OCI-LY7 (cell line): ENCODE results near the gene HRNR. TPM values are rescaled to one million over a fixed set of nuclear protein-coding genes. Genes with fewer than 3 reads are reported as not detected.

ENCODE experiments used
- BruUV-seq: library from RNA; stranded (reverse); fragments of 400-500 nt; replicated peaks from 2 replicates; lab custom pipeline; 2021; lab: Mats Ljungman, UMichigan
- CTCF ChIA-PET: fragments of 300-600 bp; sonication (Branson Sonifier 250); formaldehyde crosslinking; loops from one replicate; lab custom pipeline; 2022; ENCODE audit warnings: antibody characterized with exemption; ENCODE audit not compliant: unreplicated experiment; lab: Charles Lee
- POLR2A ChIA-PET: fragments of 300-600 bp; sonication (Branson Sonifier 250); formaldehyde crosslinking; loops from one replicate; lab custom pipeline; 2022; ENCODE audit warnings: antibody characterized with exemption; lab: Charles Lee
- DNase-seq: peaks from one replicate; pipeline ENCODE4 v3.0.0-alpha.2; 2015; ENCODE audit warnings: low spot score
- H2AFZ ChIP-seq: fragments of 200-600 bp; sonication (generic), shearing (Covaris generic); 2 replicates; pipeline ENCODE4 v1.6.1; 2014; ENCODE audit warnings: mild to moderate bottlenecking, antibody characterized with exemption, low read length, moderate library complexity
- H3K27ac ChIP-seq: fragments of 200-600 bp; sonication (generic); 2 replicates; pipeline ENCODE4 v1.5.1; 2014; ENCODE audit warnings: mixed run types, low read depth, mild to moderate bottlenecking, moderate library complexity, low read length, inconsistent platforms; ENCODE audit not compliant: poor library complexity, severe bottlenecking
- H3K36me3 ChIP-seq: fragments of 200-600 bp; sonication (generic); 2 replicates; pipeline ENCODE4 v1.6.1; 2014; ENCODE audit warnings: mild to moderate bottlenecking, antibody characterized with exemption, low read length, moderate library complexity, mixed read lengths; ENCODE audit not compliant: insufficient read depth
- H3K4me1 ChIP-seq: fragments of 200-600 bp; sonication (generic); 2 replicates; pipeline ENCODE4 v1.5.1; 2014; ENCODE audit warnings: mild to moderate bottlenecking, low read length; ENCODE audit not compliant: insufficient read depth, poor library complexity, severe bottlenecking
- H3K4me2 ChIP-seq: fragments of 200-600 bp; sonication (generic); 2 replicates; pipeline ENCODE4 v1.6.1; 2014; ENCODE audit warnings: mild to moderate bottlenecking, low read length
- H3K4me3 ChIP-seq: fragments of 200-600 bp; sonication (generic); 2 replicates; pipeline ENCODE4 v1.5.1; 2014; ENCODE audit warnings: mild to moderate bottlenecking, low read depth, low read length; ENCODE audit not compliant: poor library complexity, severe bottlenecking
- H3K79me2 ChIP-seq: fragments of 200-600 bp; sonication (generic); 2 replicates; pipeline ENCODE4 v1.6.1; 2016; ENCODE audit warnings: low read depth, mild to moderate bottlenecking, low read length, moderate library complexity, mixed read lengths; ENCODE audit not compliant: insufficient read depth
- H3K9me2 ChIP-seq: fragments of 200-600 bp; sonication (generic); 2 replicates; pipeline ENCODE4 v1.6.1; 2016; ENCODE audit warnings: mild to moderate bottlenecking, low read length, mixed read lengths; ENCODE audit not compliant: insufficient read depth
- H3K9me3 ChIP-seq: fragments of 200-600 bp; sonication (generic); 2 replicates; pipeline ENCODE4 v1.6.1; 2014; ENCODE audit warnings: mild to moderate bottlenecking, mixed run types, low read length, mixed read lengths
- H4K20me1 ChIP-seq: fragments of 200-600 bp; sonication (generic); 2 replicates; pipeline ENCODE4 v1.6.1; 2014; ENCODE audit warnings: mild to moderate bottlenecking, antibody characterized with exemption, low read length, moderate library complexity, mixed read lengths; ENCODE audit not compliant: insufficient read depth
- CTCF ChIP-seq: fragments of 200-600 bp; sonication (generic); conservative IDR thresholded peaks from 2 replicates; pipeline ENCODE4 v1.5.1; 2014; ENCODE audit warnings: mild to moderate bottlenecking, antibody characterized with exemption, low read length, moderate library complexity, mixed read lengths
- EZH2phosphoT487 ChIP-seq: fragments of 200-600 bp; sonication (generic); IDR thresholded peaks from 2 replicates; pipeline ENCODE4 v1.6.1; 2018; ENCODE audit warnings: low read depth, borderline replicate concordance, mild to moderate bottlenecking, mixed run types, antibody characterized with exemption, low read length, moderate library complexity, mixed read lengths
- intact Hi-C: fragments of 100-400 bp; cut with micrococcal nuclease; formaldehyde crosslinking; loops from one replicate; pipeline ENCODE4 v1.10.0; 2022; ENCODE audit not compliant: unreplicated experiment
- total RNA-seq, 2 experiments: library from RNA; depleted of rRNA in 1 of 2; stranded (reverse); fragments of >200 nt in 1 of 2; shearing (Covaris generic) in 1 of 2; gene quantifications; 2 replicates each; pipeline ENCODE4 v1.2.3, GENCODE V29; 2014 to 2022

Gene HRNR
- total RNA-seq, 2 experiments from 2014 or later, result not detected

DNA sequence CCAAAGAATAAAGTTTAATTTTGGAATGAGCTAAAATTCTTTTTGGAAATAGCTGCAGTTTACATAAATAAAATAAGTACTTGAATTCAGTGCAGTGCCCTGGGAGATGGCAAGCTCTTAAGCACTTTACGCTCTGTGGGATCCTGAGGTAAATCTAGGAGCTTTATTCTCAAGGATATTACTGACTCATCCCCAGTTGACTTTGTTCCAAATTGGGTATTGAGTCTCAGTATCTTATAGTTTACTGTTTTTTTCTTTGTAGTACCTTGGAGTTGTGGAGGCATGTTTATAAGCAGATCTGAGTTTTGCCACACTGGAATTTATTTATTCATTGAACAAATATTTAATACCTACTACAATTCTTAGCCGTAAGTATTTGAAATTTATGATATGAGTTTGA, 27.4 kb upstream of the HRNR start:
- Histone ChIP-seq H2AFZ (no peak overlapping the region), H3K36me3 (no peaks in the 10 kb centered on the region), H3K9me2 (no peaks in the 10 kb centered on the region), H3K79me2 (no peaks in the 10 kb centered on the region), H3K4me1 (no peaks in the 10 kb centered on the region), H4K20me1 (no peaks in the 10 kb centered on the region), H3K4me3 (no peak overlapping the region), H3K9me3 (no peaks in the 10 kb centered on the region), H3K27ac (no peak overlapping the region), H3K4me2 (no peak overlapping the region)
- no TSS peak for BruUV-seq
- POLR2A ChIA-PET, result interaction anchor here (1.1 kb wide), 1 partner anchor 27 kb away, joined by 3 read pairs; the partner anchor contains the start of gene HRNR
- intact Hi-C loops, result no loop called here
- no peak for TF ChIP-seq EZH2phosphoT487
- TF ChIP-seq CTCF, result no peak
- DNase-seq, result no peak
- CTCF ChIA-PET, result no interaction called here

DNA sequence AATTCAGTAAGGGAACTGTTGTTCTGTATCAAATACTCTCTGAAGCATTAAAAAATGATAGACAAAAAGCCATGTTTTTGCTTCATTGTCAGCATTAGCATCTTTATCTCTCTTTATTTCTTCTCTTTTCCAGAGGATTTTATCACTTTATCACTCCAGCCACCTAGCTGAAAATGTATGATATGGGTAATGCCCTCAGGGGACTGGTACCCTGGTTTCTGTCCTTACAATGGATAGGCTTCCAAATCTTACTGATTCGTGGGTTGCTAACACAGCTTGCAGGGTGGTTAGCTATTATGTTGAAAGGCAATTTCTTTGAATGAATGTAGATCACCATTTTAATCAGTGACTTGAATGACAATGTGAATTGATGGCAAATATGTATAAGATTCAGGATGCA, 23.3 kb upstream of the HRNR start:
- POLR2A ChIA-PET, result no interaction called here
- Histone ChIP-seq H3K9me2 (no peaks in the 10 kb centered on the region), H3K4me1 (no peaks in the 10 kb centered on the region), H3K4me2 (no peak overlapping the region), H2AFZ (no peak overlapping the region), H4K20me1 (no peaks in the 10 kb centered on the region), H3K9me3 (no peaks in the 10 kb centered on the region), H3K79me2 (no peaks in the 10 kb centered on the region), H3K4me3 (no peak overlapping the region), H3K36me3 (no peaks in the 10 kb centered on the region), H3K27ac (no peak overlapping the region)
- DNase-seq, result no peak
- TF ChIP-seq CTCF, result no peak
- CTCF ChIA-PET, result no interaction called here
- no TSS peak for BruUV-seq
- intact Hi-C loops, result no loop called here

DNA sequence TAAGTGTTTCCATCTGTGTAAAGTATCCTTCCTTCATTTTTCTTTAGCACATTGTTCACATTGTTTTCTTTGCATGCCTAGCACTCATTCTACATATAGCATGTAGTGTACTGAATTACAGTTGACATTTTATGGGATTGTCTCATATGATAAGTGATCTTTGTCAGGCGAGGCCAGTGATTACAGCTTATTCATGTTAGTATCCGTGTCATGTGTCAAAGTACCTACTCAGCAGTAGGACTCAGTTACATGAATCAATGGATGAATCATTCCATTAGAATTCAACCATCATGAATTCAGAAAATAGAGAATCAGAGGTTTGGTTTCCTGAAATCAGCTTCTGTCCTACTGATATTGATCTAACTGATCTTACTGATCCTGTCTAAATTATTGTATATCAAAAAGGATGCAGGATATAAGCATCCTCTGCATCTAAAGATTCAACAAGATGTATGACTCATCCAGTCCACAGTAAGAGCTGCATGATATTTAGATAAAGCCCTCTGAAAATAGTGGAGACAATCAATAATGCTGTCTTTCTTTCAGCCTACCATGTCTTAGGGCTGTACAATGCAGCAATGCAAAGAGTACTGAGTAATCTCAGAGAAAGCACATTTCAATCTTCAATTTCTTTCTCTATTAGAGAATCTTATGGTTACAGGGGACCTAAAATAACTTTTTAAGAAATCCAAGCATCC, 20.7 kb upstream of the HRNR start:
- no peak for DNase-seq
- intact Hi-C loops, result no loop called here
- CTCF ChIA-PET, result no interaction called here
- Histone ChIP-seq H3K4me1 (no peaks in the 10 kb centered on the region), H3K9me2 (no peaks in the 10 kb centered on the region), H3K4me3 (no peak overlapping the region), H3K79me2 (no peaks in the 10 kb centered on the region), H3K9me3 (no peaks in the 10 kb centered on the region), H4K20me1 (no peaks in the 10 kb centered on the region), H3K4me2 (no peak overlapping the region), H2AFZ (no peak overlapping the region), H3K27ac (no peak overlapping the region), H3K36me3 (no peaks in the 10 kb centered on the region)
- POLR2A ChIA-PET, result no interaction called here
- TF ChIP-seq EZH2phosphoT487 (no peak), CTCF (no peak)
- no TSS peak for BruUV-seq
